HCT116 (cell line): ENCODE data around the gene DAZAP1.

Source experiments
- CTCF ChIP-seq, 3 experiments: fragments of 200-600 bp in 1 of 3; sonication (generic) in 1 of 3; IDR thresholded peaks in 2 of 3; conservative IDR thresholded peaks in 1 of 3; 2 replicates each; pipeline ENCODE4 v1.5.1; 2012 to 2017; ENCODE audit warnings: low read depth in 2 of 3, low read length in 2 of 3, antibody characterized with exemption in 1 of 3, borderline replicate concordance in 1 of 3, control low read depth in 1 of 3, mild to moderate bottlenecking in 1 of 3, mixed read lengths in 1 of 3, mixed run types in 1 of 3, moderate library complexity in 1 of 3; ENCODE audit not compliant: insufficient read depth in 1 of 3
- ELF1 ChIP-seq: IDR thresholded peaks from 2 replicates; pipeline ENCODE4 v1.6.1; 2012; ENCODE audit warnings: low read depth, borderline replicate concordance
- EZH2phosphoT487 ChIP-seq: fragments of 200-600 bp; IDR thresholded peaks from 2 replicates; pipeline ENCODE4 v1.6.1; 2018; ENCODE audit warnings: antibody characterized with exemption, borderline replicate concordance
- FOSL1 ChIP-seq: IDR thresholded peaks from 2 replicates; pipeline ENCODE4 v1.6.1; 2012; ENCODE audit warnings: low read depth
- JUND ChIP-seq: IDR thresholded peaks from 2 replicates; pipeline ENCODE4 v1.6.1; 2012
- POLR2A ChIP-seq: IDR thresholded peaks from 2 replicates; pipeline ENCODE4 v1.7.0; 2011; ENCODE audit warnings: borderline replicate concordance; ENCODE audit not compliant: insufficient read depth, insufficient read length; ENCODE audit errors: extremely low read depth
- POLR2AphosphoS5 ChIP-seq: IDR thresholded peaks from 2 replicates; pipeline ENCODE4 v1.6.1; 2011; ENCODE audit warnings: mild to moderate bottlenecking, low read depth, low read length, moderate library complexity
- REST ChIP-seq: IDR thresholded peaks from 2 replicates; pipeline ENCODE4 v1.6.1; 2012; ENCODE audit warnings: low read depth
- SP1 ChIP-seq: IDR thresholded peaks from 2 replicates; pipeline ENCODE4 v1.6.1; 2012; ENCODE audit warnings: low read depth
- SRF ChIP-seq: IDR thresholded peaks from 2 replicates; pipeline ENCODE4 v1.6.1; 2012; ENCODE audit warnings: low read depth
- TCF7L2 ChIP-seq: IDR thresholded peaks from 2 replicates; pipeline ENCODE4 v1.7.0; 2011; ENCODE audit warnings: borderline replicate concordance, inconsistent platforms; ENCODE audit not compliant: insufficient read depth, insufficient read length; ENCODE audit errors: extremely low read depth
- YY1 ChIP-seq: IDR thresholded peaks from 2 replicates; pipeline ENCODE4 v1.6.1; 2011; ENCODE audit warnings: low read length, low read depth, moderate library complexity, mild to moderate bottlenecking; ENCODE audit not compliant: insufficient replicate concordance; ENCODE audit errors: extremely low read depth
- ZNF274 ChIP-seq: fragments of 200-500 bp; sonication (Bioruptor generic); IDR thresholded peaks from 2 replicates; pipeline ENCODE4 v1.6.1; 2014; ENCODE audit warnings: mild to moderate bottlenecking, low read depth, low read length, inconsistent platforms
- TF ChIP-seq, protein P1 (sequence below): IDR thresholded peaks from 2 replicates; pipeline ENCODE4 v1.6.1; 2012

- TF ChIP-seq POLR2A (no peak), EZH2phosphoT487 (no peak), YY1 (no peak), CTCF (IDR thresholded peaks at IDR 0.05 in 2 of 3, conservative IDR thresholded peaks at IDR 0.05 in 1 of 3; ENCODE audit: borderline replicate concordance in 1 of 3, insufficient read depth in 1 of 3, low read depth in 2 of 3, low read length in 2 of 3) (no peak), SRF (no peak), TCF7L2 (no peak), SP1 (no peak), REST (no peak), JUND (no peak), FOSL1 (no peak), ELF1 (no peak), POLR2AphosphoS5 (no peak), ZNF274 (no peak)
- TF ChIP-seq, protein P1, sequence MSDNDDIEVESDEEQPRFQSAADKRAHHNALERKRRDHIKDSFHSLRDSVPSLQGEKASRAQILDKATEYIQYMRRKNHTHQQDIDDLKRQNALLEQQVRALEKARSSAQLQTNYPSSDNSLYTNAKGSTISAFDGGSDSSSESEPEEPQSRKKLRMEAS = no peak
Measured at GRCh38 chr19:1461862-1462261, 54.5 kb downstream of the DAZAP1 start.
